Measurements from ENCODE around the gene ZFYVE26.

The ZFYVE26 gene

GRCh38 chr14:67748312-67748711, 68.1 kb downstream of the ZFYVE26 start:
- no peak for DNase-seq (ENCODE audit: extremely low read depth, low read depth)
- TF ChIP-seq CTCF (IDR thresholded peaks at IDR 0.05; ENCODE audit: low read depth, low read length): no peak

DNA sequence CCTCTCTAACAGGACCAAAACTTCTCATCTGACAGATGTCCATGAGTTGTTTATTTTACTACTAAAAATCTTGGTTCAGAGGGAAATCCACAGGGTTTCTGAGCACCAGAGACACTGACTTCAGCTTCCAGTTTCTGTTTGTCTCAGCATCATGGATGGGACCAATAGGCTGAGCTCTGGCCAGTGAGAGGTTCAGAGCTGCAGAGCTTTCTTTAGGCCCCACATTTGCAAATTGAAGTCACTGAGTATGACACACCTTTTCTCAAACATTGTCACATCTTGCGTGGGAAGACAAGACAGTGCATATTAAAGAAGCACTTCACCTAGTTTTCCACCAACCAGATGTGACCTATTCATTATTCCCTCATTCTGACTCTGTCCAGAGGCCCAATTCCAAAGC, 69.5 kb downstream of the ZFYVE26 start:
- no peak for DNase-seq (ENCODE audit: extremely low read depth, low read depth)
- no peak for TF ChIP-seq CTCF (IDR thresholded peaks at IDR 0.05; ENCODE audit: low read depth, low read length)

DNA sequence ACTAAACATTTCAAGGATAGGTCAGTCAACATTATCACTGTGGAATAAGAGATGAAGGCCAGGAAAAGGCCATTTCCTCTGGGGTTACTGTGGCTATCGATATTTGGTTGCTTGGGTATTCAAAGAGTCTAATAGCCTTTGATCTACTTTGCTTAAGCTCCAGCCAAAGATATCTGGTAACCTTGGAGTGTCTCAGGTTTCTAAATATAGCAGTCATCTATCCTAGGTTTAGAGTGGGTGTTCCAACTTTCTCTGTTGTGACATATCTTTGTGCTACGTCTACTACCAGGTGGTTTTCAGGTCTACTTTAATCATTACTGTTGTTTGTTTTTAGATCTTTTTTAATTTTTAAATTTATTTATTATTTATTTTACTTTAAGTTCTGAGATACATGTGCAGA, 72.3 kb downstream of the ZFYVE26 start:
- no peak for DNase-seq (ENCODE audit: extremely low read depth, low read depth)
- no peak for TF ChIP-seq CTCF (IDR thresholded peaks at IDR 0.05; ENCODE audit: low read depth, low read length)

GRCh38 chr14:67738740-67739504, 77.5 kb downstream of the ZFYVE26 start:
- no peak for TF ChIP-seq CTCF (IDR thresholded peaks at IDR 0.05; ENCODE audit: low read depth, low read length)
- peak; percentile 79 for DNase-seq (ENCODE audit: extremely low read depth, low read depth)

- no peak for DNase-seq (ENCODE audit: extremely low read depth, low read depth)
- no peak for TF ChIP-seq CTCF (IDR thresholded peaks at IDR 0.05; ENCODE audit: low read depth, low read length)
Measured at GRCh38 chr14:67736771-67737170, 79.6 kb downstream of the ZFYVE26 start.

GRCh38 chr14:67735336-67736147, 80.8 kb downstream of the ZFYVE26 start:
- DNase-seq (ENCODE audit: extremely low read depth, low read depth): no peak
- no peak for TF ChIP-seq CTCF (IDR thresholded peaks at IDR 0.05; ENCODE audit: low read depth, low read length)

- no peak for DNase-seq (ENCODE audit: extremely low read depth, low read depth)
- TF ChIP-seq CTCF (IDR thresholded peaks at IDR 0.05; ENCODE audit: low read depth, low read length): no peak
Measured at GRCh38 chr14:67734675-67735074, 81.7 kb downstream of the ZFYVE26 start.
